Endothelial cell of hepatic sinusoid (primary cell): ENCODE results near the gene ATP5F1D.

Experiments used
- in situ Hi-C: cut with HindIII; loops from 2 replicates; pipeline ENCODE4 v1.10.0; 2017; ENCODE audit warnings: low sequenced_read_pairs

The ATP5F1D gene

GRCh38 chr19:1232652-1233072 lies 8.9 kb upstream of the ATP5F1D start:
- in situ Hi-C loops = no loop called here

GRCh38 chr19:1233115-1233667 lies 8.4 kb upstream of the ATP5F1D start:
- in situ Hi-C loops = no loop called here

DNA sequence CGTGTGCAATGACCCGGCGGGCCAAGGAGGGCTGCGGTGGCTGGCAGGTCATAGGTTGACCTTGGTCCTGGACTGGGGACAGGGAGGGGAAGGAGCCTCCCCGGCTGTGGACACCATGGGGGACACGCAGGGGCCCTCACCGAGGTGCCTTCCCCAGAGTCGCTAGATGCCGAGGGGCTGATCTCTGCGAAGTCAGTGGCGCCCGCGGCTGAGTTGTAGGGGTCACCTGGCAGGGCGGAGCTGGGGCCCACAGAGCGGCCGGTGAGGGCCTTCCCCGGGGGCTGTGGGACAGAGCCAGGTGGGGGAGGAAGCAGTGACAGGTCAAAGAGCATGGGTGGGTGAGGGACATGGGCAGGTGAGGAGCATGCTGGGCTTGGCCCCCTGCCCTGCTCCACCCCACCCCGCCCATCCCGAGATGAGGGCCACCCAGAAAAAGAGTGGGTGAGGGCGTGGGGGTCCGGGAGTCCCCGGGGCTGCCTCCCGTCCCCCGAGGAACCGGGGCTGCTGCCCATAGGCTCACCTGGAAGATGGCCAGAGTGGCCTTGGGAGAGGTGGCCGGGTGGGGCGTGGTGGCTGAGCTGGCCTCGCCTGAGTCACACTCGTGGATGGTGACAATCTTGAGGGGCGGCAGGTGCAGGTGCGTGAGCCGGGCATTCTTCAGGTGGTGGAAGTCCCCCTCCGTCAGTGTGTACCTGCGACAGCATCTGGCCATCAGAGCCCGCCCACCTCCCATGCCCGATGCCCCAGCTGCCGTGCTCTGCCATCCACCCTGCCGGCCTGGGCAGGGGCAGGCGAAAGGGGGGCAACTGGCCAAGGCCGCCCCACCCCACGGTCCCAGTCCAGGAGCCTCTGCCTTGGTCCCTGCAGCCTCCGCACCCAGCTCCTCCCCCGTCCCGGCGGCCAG lies 7.2 kb upstream of the ATP5F1D start:
- in situ Hi-C loops = no loop called here

- in situ Hi-C loops = no loop called here
Observed at GRCh38 chr19:1234955-1235380, 6.6 kb upstream of the ATP5F1D start.

- in situ Hi-C loops = no loop called here
Observed at GRCh38 chr19:1235625-1236538, 5.7 kb upstream of the ATP5F1D start.

DNA sequence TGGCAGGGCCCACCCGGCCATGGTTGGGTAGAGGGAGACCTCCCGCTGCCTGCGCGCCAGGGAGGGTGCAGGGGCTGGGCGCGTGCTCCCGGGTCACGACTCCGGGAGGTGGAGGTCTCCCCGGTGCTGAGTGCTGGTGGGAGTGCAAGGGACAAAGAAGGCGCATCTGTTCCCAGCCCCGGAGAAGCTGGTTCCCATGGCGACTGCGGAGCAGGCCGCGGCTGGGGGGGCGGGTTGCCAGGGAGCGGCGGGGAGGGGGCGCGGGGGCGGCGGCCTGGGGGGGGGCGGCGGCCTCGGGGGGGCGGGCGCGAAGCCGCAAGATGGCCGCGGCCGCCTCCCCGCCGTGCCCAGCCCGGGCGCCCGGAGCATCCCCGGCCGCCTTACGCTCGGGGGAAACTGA lies 5.0 kb upstream of the ATP5F1D start:
- in situ Hi-C loops = no loop called here

DNA sequence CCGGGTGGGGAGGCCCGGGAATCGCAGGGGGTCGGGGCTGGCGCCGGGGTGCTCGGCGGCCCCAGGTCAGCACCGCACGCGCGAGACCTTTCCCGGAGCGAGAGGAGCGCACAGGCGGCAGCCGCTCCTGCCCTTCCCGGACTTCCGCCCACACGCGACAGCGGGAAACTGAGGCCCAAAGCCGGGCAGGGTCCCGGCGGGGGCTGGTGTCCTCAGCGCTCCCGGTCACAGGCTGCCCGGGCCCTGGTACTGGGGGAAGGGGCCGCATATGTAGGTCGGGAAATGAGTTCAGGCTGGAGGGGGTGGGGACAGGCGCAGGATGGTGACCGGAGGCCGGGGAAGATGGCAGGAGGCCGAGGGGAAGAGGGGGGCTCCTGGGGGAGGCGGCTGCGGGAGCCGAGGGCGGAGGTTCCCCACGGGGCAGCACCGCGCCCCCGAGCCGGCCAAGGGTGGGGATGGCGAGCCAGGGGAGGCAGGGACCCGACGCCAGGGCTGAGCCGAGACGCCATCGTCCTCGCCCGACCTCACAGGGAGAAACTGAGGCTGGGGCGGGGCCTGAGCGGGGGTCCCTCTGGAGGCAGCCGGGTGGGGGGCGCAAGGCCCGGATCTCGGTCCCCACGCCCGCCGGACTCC lies 4.4 kb upstream of the ATP5F1D start:
- in situ Hi-C loops = no loop called here

DNA sequence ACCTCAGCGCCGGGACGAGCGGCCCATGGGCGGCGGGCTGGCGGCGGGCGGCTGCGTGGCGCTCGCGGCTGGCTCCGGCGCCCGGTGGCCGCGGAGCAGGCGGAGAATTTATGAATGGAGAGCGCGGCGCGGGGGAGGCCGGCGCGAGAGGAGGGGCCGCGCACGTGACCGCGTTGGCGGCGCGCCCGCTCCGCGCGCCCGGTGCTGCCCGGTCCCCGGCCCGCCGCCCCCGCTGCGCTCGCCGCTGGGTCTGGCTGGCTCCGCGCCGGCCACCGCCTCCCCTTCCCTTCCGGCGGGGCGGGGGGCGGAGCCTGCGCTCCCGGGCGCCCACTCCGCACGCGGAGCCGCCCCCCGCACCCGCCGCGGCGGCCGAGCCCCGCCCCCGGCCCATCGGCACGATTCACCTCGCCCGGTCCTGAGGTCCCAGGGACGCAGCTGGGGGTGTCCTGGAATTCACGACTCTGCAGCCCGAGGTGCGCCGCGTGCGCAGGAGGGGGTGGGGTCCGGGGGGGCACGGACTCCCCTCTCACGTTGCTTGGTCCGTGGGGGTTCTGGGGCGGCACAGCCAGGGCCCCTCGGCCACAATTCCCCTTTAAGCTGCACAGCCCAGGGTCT lies 3.7 kb upstream of the ATP5F1D start, which contains the start of gene CBARP:
CBARP (minus strand) TSS at position 252 of the 615 bp plus-strand sequence. CDS start 1,905 bp downstream, outside the sequence.
- in situ Hi-C loops = no loop called here

- in situ Hi-C loops = no loop called here
Observed at GRCh38 chr19:1238369-1239303, 2.9 kb upstream of the ATP5F1D start.

GRCh38 chr19:1239420-1239795 lies 2.1 kb upstream of the ATP5F1D start:
- in situ Hi-C loops = no loop called here

- in situ Hi-C loops = no loop called here
Observed at GRCh38 chr19:1239796-1240737, 1.5 kb upstream of the ATP5F1D start.

- in situ Hi-C loops = no loop called here
Observed at GRCh38 chr19:1240925-1241324, 626 bp upstream of the ATP5F1D start.

DNA sequence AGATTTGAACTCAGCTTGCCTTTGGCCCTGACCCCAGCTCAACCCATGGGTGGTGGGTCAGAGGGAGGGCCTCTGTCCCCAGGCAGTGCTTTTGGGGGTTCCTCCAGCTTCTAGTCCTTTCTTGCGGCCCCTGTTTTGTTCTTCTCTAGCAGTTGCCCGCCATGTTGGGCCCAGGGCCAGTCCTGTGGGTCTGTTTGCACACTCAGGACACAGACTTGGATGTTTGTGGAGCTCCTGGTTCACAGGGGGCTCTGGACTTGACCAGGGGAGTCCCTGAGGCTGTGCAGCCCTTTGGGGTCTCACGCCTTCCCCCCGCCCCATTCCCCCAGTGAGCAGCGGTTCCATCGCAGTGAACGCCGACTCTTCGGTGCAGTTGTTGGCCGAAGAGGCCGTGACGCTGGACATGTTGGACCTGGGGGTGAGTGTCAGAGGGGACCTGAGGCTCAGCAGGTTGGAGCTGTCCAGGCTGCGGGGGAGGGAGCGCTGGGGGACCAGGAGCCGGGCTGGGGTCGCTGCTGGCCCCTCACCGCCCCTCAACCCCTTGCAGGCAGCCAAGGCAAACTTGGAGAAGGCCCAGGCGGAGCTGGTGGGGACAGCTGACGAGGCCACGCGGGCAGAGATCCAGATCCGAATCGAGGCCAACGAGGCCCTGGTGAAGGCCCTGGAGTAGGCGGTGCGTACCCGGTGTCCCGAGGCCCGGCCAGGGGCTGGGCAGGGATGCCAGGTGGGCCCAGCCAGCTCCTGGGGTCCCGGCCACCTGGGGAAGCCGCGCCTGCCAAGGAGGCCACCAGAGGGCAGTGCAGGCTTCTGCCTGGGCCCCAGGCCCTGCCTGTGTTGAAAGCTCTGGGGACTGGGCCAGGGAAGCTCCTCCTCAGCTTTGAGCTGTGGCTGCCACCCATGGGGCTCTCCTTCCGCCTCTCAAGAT lies 2.5 kb downstream of the ATP5F1D start:
- in situ Hi-C loops = no loop called here

DNA sequence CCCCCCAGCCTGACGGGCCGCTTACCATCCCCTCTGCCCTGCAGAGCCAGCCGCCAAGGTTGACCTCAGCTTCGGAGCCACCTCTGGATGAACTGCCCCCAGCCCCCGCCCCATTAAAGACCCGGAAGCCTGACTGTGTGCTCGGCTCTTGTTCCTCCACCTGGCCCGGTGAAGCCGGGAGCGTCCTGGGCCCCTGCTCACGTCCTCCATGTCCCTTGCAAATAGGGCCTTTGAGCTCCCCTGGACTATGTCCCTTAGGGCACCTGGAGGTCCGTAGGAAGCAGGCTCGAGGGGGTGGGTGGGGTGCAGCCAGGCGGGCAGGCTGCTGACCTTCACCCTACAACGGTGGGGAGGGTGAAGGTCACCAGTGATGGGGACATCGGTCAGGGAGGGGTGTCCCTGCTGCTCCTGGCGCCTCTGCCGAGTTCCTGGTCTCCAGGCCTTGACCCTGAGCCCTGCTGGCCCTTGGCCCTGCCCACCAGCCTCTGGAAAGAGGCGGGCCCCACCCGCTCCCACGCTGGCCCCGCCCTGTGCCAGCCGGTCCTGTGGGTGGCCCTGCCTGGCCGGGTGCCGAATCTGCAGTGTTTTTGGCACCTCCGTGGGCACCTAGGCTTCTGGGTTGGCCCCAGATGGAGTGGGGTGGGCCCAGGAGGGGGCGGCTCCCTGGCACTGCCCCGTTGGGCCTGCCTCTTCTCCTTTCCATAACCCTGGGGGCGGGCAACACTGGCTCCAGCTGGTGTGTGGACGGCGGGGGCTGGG lies 3.3 kb downstream of the ATP5F1D start:
- in situ Hi-C loops = no loop called here

GRCh38 chr19:1245494-1246264 lies 4.1 kb downstream of the ATP5F1D start:
- in situ Hi-C loops = no loop called here
